Gastrocnemius medialis (tissue), 4 donors: ENCODE data around the gene DPYSL4.

Source experiments
- POLR2A ChIP-seq, 2 donors: fragments of 450-650 bp; IDR thresholded peaks; one replicate each; pipeline ENCODE4 v1.6.1; 2017; ENCODE audit warnings: antibody characterized with exemption in 2 of 2, mild to moderate bottlenecking in 2 of 2, moderate library complexity in 2 of 2
- TF ChIP-seq, protein P1 (sequence below), 5 experiments: fragments of 450-650 bp in 3 of 5; fragments of 200-600 bp in 2 of 5; sonication (generic) in 2 of 5; IDR thresholded peaks in 4 of 5; conservative IDR thresholded peaks in 1 of 5; 1 replicate in 4 of 5; 2 replicates in 1 of 5; pipeline ENCODE4 v1.5.1; 2016 to 2019; ENCODE audit warnings: antibody characterized with exemption in 5 of 5, mild to moderate bottlenecking in 3 of 5, moderate library complexity in 3 of 5

DNA sequence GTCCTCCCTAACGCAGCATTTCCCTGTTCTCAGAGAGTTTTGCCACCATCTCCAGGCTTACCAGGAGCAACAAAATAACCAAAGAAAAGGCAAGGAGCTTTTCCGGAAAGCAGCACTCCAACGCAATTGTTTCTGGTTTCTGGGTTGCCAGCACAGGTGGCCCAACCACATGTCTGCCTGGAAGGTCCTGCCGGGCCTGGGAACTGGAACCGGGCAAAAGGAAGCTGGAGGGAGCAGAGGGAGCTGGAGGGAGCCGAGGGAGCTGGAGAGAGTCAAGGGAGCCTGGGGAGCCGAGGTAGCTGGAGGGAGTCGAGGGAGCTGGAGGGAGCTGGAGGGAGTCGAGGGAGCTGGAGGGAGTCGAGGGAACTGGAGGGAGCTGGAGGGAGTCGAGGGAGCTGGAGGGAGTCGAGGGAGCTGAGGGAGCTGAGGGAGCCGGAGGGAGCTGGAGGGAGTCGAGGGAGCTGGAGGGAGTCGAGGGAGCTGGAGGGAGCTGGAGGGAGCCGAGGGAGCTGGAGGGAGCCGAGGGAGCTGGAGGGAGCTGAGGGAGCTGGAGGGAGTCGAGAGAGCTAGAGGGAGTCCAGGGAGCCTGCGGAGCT lies 66.4 kb downstream of the DPYSL4 start:
- TF ChIP-seq, protein P1, sequence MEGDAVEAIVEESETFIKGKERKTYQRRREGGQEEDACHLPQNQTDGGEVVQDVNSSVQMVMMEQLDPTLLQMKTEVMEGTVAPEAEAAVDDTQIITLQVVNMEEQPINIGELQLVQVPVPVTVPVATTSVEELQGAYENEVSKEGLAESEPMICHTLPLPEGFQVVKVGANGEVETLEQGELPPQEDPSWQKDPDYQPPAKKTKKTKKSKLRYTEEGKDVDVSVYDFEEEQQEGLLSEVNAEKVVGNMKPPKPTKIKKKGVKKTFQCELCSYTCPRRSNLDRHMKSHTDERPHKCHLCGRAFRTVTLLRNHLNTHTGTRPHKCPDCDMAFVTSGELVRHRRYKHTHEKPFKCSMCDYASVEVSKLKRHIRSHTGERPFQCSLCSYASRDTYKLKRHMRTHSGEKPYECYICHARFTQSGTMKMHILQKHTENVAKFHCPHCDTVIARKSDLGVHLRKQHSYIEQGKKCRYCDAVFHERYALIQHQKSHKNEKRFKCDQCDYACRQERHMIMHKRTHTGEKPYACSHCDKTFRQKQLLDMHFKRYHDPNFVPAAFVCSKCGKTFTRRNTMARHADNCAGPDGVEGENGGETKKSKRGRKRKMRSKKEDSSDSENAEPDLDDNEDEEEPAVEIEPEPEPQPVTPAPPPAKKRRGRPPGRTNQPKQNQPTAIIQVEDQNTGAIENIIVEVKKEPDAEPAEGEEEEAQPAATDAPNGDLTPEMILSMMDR (IDR thresholded peaks at IDR 0.05 in 4 of 5, conservative IDR thresholded peaks at IDR 0.05 in 1 of 5), result no peak
- TF ChIP-seq POLR2A (IDR thresholded peaks at IDR 0.05), result no peak
